GM19372 (cell line): ENCODE data around the gene PATJ.
"Not testable (repeated sequence)": the region's sequence is repeated elsewhere in the genome, so short reads cannot be mapped to it uniquely, and the experiment has no call there.

ENCODE experiments used
- ATAC-seq: cut with Tn5 transposase; IDR thresholded peaks from one replicate; pipeline ENCODE4 v1.9.1; 2021; ENCODE audit warnings: mild to moderate bottlenecking, low read depth, moderate library complexity; ENCODE audit not compliant: unreplicated experiment

Gene PATJ

GRCh38 chr1:62139410-62139809 lies 397.1 kb downstream of the PATJ start:
- ATAC-seq, result no peak

GRCh38 chr1:62140666-62141065 lies 398.4 kb downstream of the PATJ start:
- no peak for ATAC-seq

- no peak for ATAC-seq
Measured at GRCh38 chr1:62142496-62142895, 400.2 kb downstream of the PATJ start.

- no peak for ATAC-seq
Measured at GRCh38 chr1:62144238-62144831, 402.1 kb downstream of the PATJ start.

GRCh38 chr1:62159940-62160348 lies 417.7 kb downstream of the PATJ start:
- peak; percentile 85 for ATAC-seq

GRCh38 chr1:62161711-62162110 lies 419.4 kb downstream of the PATJ start:
- ATAC-seq, result no peak

GRCh38 chr1:62170380-62170779 lies 428.1 kb downstream of the PATJ start:
- not testable (repeated sequence) for ATAC-seq

- ATAC-seq, result no peak
Measured at GRCh38 chr1:62175568-62176179, 433.4 kb downstream of the PATJ start.

- no peak for ATAC-seq
Measured at GRCh38 chr1:62176597-62177312, 434.5 kb downstream of the PATJ start.

GRCh38 chr1:62177621-62178020 lies 435.3 kb downstream of the PATJ start:
- ATAC-seq, result no peak

GRCh38 chr1:62178372-62178771 lies 436.1 kb downstream of the PATJ start:
- ATAC-seq, result no peak

- ATAC-seq, result not testable (repeated sequence)
Measured at GRCh38 chr1:62180054-62180453, 437.8 kb downstream of the PATJ start.

GRCh38 chr1:62180639-62181038 lies 438.4 kb downstream of the PATJ start:
- no peak for ATAC-seq

GRCh38 chr1:62181532-62181931 lies 439.3 kb downstream of the PATJ start:
- ATAC-seq, result no peak

- not testable (repeated sequence) for ATAC-seq
Measured at GRCh38 chr1:62182157-62182556, 439.9 kb downstream of the PATJ start.

- not testable (repeated sequence) for ATAC-seq
Measured at GRCh38 chr1:62183164-62184020, 441.1 kb downstream of the PATJ start.

- ATAC-seq, result no peak
Measured at GRCh38 chr1:62184336-62184735, 442.1 kb downstream of the PATJ start.

GRCh38 chr1:62185233-62185632 lies 443.0 kb downstream of the PATJ start:
- not testable (repeated sequence) for ATAC-seq

- ATAC-seq, result no peak
Measured at GRCh38 chr1:62185677-62186076, 443.4 kb downstream of the PATJ start.

- no peak for ATAC-seq
Measured at GRCh38 chr1:62187548-62187947, 445.3 kb downstream of the PATJ start.

- no peak for ATAC-seq
Measured at GRCh38 chr1:62188111-62188510, 445.8 kb downstream of the PATJ start.
